Fibroblast of lung (primary cell): ENCODE results near the gene ZNF410. TPM values are rescaled to one million over a fixed set of nuclear protein-coding genes. Genes with fewer than 3 reads are reported as not detected.

Experiments
- DNase-seq, 2 donors: peaks; one replicate each; pipeline versions ENCODE4 v3.0.0 to v3.0.0-alpha.2; 2010; ENCODE audit warnings: low read depth in 2 of 2
- H2AFZ ChIP-seq: 2 replicates; pipeline ENCODE4 v1.5.1; 2012; ENCODE audit warnings: low read length, control low read depth, inconsistent platforms
- H3K27ac ChIP-seq: 2 replicates; pipeline ENCODE4 v1.5.1; 2011; ENCODE audit warnings: low read length, control low read depth; ENCODE audit not compliant: insufficient read depth
- H3K27me3 ChIP-seq: 2 replicates; pipeline ENCODE4 v1.5.1; 2011; ENCODE audit warnings: mild to moderate bottlenecking, low read length; ENCODE audit not compliant: control insufficient read depth, insufficient read depth
- H3K36me3 ChIP-seq: 2 replicates; pipeline ENCODE4 v1.5.1; 2011; ENCODE audit warnings: low read length; ENCODE audit not compliant: control insufficient read depth, insufficient read depth
- H3K4me1 ChIP-seq: 2 replicates; pipeline ENCODE4 v1.5.1; 2011; ENCODE audit warnings: low read length; ENCODE audit not compliant: control insufficient read depth, insufficient read depth; ENCODE audit errors: extremely low read depth
- H3K4me2 ChIP-seq: 2 replicates; pipeline ENCODE4 v1.5.1; 2011; ENCODE audit warnings: low read length, control low read depth; ENCODE audit not compliant: insufficient read depth; ENCODE audit errors: extremely low read depth
- H3K4me3 ChIP-seq, 4 experiments: fragments of 200-600 bp in 1 of 4; sonication (generic) in 1 of 4; replicated peaks in 1 of 4; 2 replicates each; pipeline ENCODE4 v1.5.1; 2011 to 2016; ENCODE audit warnings: low read length in 4 of 4, low read depth in 3 of 4, mild to moderate bottlenecking in 3 of 4, control low read depth in 2 of 4, inconsistent platforms in 1 of 4, mixed read lengths in 1 of 4; ENCODE audit not compliant: insufficient read depth in 1 of 4; ENCODE audit errors: control extremely low read depth in 1 of 4
- H3K79me2 ChIP-seq: 2 replicates; pipeline ENCODE4 v1.5.1; 2012; ENCODE audit warnings: mild to moderate bottlenecking, low read length, inconsistent platforms; ENCODE audit not compliant: control insufficient read depth, insufficient read depth
- H3K9ac ChIP-seq: 2 replicates; pipeline ENCODE4 v1.5.1; 2011; ENCODE audit warnings: mild to moderate bottlenecking, low read length, control low read depth; ENCODE audit not compliant: insufficient read depth
- H3K9me3 ChIP-seq: 2 replicates; pipeline ENCODE4 v1.5.1; 2012; ENCODE audit warnings: low read depth, low read length; ENCODE audit not compliant: control insufficient read depth, insufficient read depth
- H4K20me1 ChIP-seq: 2 replicates; pipeline ENCODE4 v1.5.1; 2011; ENCODE audit warnings: low read length; ENCODE audit not compliant: control insufficient read depth, insufficient read depth; ENCODE audit errors: extremely low read depth
- CTCF ChIP-seq, 2 donors: IDR thresholded peaks in 1 of 2; conservative IDR thresholded peaks in 1 of 2; 1 replicate in 1 of 2; 2 replicates in 1 of 2; pipeline ENCODE4 v1.5.1; 2011 to 2012; ENCODE audit warnings: low read length in 2 of 2, control low read depth in 1 of 2, inconsistent platforms in 1 of 2, low read depth in 1 of 2, mild to moderate bottlenecking in 1 of 2
- EZH2 ChIP-seq: IDR thresholded peaks from 2 replicates; pipeline ENCODE4 v1.5.1; 2012; ENCODE audit warnings: low read length, control low read depth, mild to moderate bottlenecking; ENCODE audit errors: missing control alignments
- polyA plus RNA-seq, 2 donors: library from polyadenylated mRNA; depleted of rRNA in 1 of 2; stranded (reverse) in 1 of 2; unstranded in 1 of 2; fragments of >200 nt; gene quantifications; 2 replicates each; pipeline ENCODE4 v1.2.1, GENCODE V29; 2011 to 2012; ENCODE audit warnings: missing spikeins in 1 of 2
- total RNA-seq: library from RNA; depleted of rRNA; stranded (reverse); fragments of >200 nt; gene quantifications from 2 replicates; pipeline ENCODE4 v1.2.1, GENCODE V29; 2014

The ZNF410 gene
- total and polyA plus RNA-seq, 2 donors (not counting 1 experiment from before 2014, with no cell fraction given): 46.5 to 80.4 TPM

- H3K27ac ChIP-seq: no peak overlapping the region
- DNase-seq: no peak
- no peak overlapping the region for H3K9ac ChIP-seq
- H3K4me3 ChIP-seq: no peak overlapping the region
- H3K36me3 ChIP-seq: peaks cover 16% of the 10 kb centered on the region
- H3K27me3 ChIP-seq: no peaks in the 10 kb centered on the region
- TF ChIP-seq CTCF (conservative IDR thresholded peaks at IDR 0.05 in 1 of 2, IDR thresholded peaks at IDR 0.05 in 1 of 2; ENCODE audit: low read depth in 1 of 2, low read length in 2 of 2) (no peak), EZH2 (no peak)
- H3K79me2 ChIP-seq: no peaks in the 10 kb centered on the region
- H3K9me3 ChIP-seq: no peaks in the 10 kb centered on the region
- H2AFZ ChIP-seq: no peak overlapping the region
- H4K20me1 ChIP-seq: no peaks in the 10 kb centered on the region
- H3K4me1 ChIP-seq: no peaks in the 10 kb centered on the region
- H3K4me2 ChIP-seq: no peak overlapping the region
Measured at GRCh38 chr14:73961192-73961591, 74.5 kb downstream of the ZNF410 start.

- Histone ChIP-seq H3K4me1 (no peaks in the 10 kb centered on the region), H3K27ac (no peak overlapping the region), H3K36me3 (peaks cover 10% of the 10 kb centered on the region), H3K9ac (no peak overlapping the region), H4K20me1 (no peaks in the 10 kb centered on the region), H3K79me2 (no peaks in the 10 kb centered on the region), H3K9me3 (no peaks in the 10 kb centered on the region), H3K27me3 (no peaks in the 10 kb centered on the region), H3K4me3 (no peak overlapping the region), H2AFZ (no peak overlapping the region), H3K4me2 (no peak overlapping the region)
- no peak for DNase-seq
- TF ChIP-seq EZH2: no peak
- TF ChIP-seq CTCF (conservative IDR thresholded peaks at IDR 0.05 in 1 of 2, IDR thresholded peaks at IDR 0.05 in 1 of 2; ENCODE audit: low read depth in 1 of 2, low read length in 2 of 2): no peak
Measured at GRCh38 chr14:73965216-73965615, 78.6 kb downstream of the ZNF410 start.

GRCh38 chr14:73968885-73969284, 82.2 kb downstream of the ZNF410 start:
- H3K27ac ChIP-seq: no peak overlapping the region
- no peaks in the 10 kb centered on the region for H3K27me3 ChIP-seq
- no peak overlapping the region for H2AFZ ChIP-seq
- no peaks in the 10 kb centered on the region for H3K4me1 ChIP-seq
- H4K20me1 ChIP-seq: no peaks in the 10 kb centered on the region
- H3K4me2 ChIP-seq: no peak overlapping the region
- no peaks in the 10 kb centered on the region for H3K79me2 ChIP-seq
- TF ChIP-seq EZH2 (no peak), CTCF (conservative IDR thresholded peaks at IDR 0.05 in 1 of 2, IDR thresholded peaks at IDR 0.05 in 1 of 2; ENCODE audit: low read depth in 1 of 2, low read length in 2 of 2) (no peak)
- no peaks in the 10 kb centered on the region for H3K9me3 ChIP-seq
- H3K4me3 ChIP-seq: no peak overlapping the region
- peaks cover 2% of the 10 kb centered on the region for H3K36me3 ChIP-seq
- H3K9ac ChIP-seq: no peak overlapping the region
- DNase-seq: no peak
